Neural cell (in vitro differentiated cells): Measurements from ENCODE around the gene OSBPL9. TPM values are rescaled to one million over a fixed set of nuclear protein-coding genes. Genes with fewer than 3 reads are reported as not detected.

Experiments used
- H2AFZ ChIP-seq: fragments of 200-600, 300-800 bp; sonication (generic), shearing (Covaris generic); 2 replicates; pipeline ENCODE4 v1.6.0; 2014; ENCODE audit warnings: low read depth, mild to moderate bottlenecking, antibody characterized with exemption, low read length, moderate library complexity
- H3F3A ChIP-seq: fragments of 200-600 bp; shearing (Covaris generic); 2 replicates; pipeline ENCODE4 v1.6.1; 2016; ENCODE audit warnings: mild to moderate bottlenecking, moderate library complexity, mixed read lengths, antibody characterized with exemption, low read length; ENCODE audit not compliant: insufficient read depth, poor library complexity, severe bottlenecking
- H3K27ac ChIP-seq: fragments of 200-600, 300-800 bp; sonication (generic), shearing (Covaris generic); 2 replicates; pipeline ENCODE4 v1.5.1; 2014; ENCODE audit warnings: mild to moderate bottlenecking, low read length, moderate library complexity
- H3K27me3 ChIP-seq: fragments of 300-800, 200-600 bp; sonication (generic), shearing (Covaris generic); 2 replicates; pipeline ENCODE4 v1.6.0; 2014; ENCODE audit warnings: mild to moderate bottlenecking, low read depth, low read length, moderate library complexity; ENCODE audit not compliant: insufficient read depth
- H3K36me3 ChIP-seq: fragments of 300-800, 200-600 bp; sonication (generic), shearing (Covaris generic); 2 replicates; pipeline ENCODE4 v1.5.1; 2014; ENCODE audit warnings: mild to moderate bottlenecking, antibody characterized with exemption, low read length, moderate library complexity; ENCODE audit not compliant: insufficient read depth
- H3K4me2 ChIP-seq: fragments of 300-800, 200-600 bp; sonication (generic), shearing (Covaris generic); 2 replicates; pipeline ENCODE4 v1.6.0; 2014; ENCODE audit warnings: mild to moderate bottlenecking, low read length
- H3K4me3 ChIP-seq: fragments of 300-800, 200-600 bp; sonication (generic), shearing (Covaris generic); 2 replicates; pipeline ENCODE4 v1.5.1; 2014; ENCODE audit warnings: mild to moderate bottlenecking, low read length, moderate library complexity
- H3K79me2 ChIP-seq: fragments of 200-600 bp; shearing (Covaris generic); replicated peaks from 2 replicates; pipeline ENCODE4 v1.6.0; 2014; ENCODE audit warnings: mild to moderate bottlenecking, low read length, moderate library complexity; ENCODE audit not compliant: insufficient read depth
- H3K9ac ChIP-seq: fragments of 300-800, 200-600 bp; sonication (generic), shearing (Covaris generic); 2 replicates; pipeline ENCODE4 v1.6.1; 2016; ENCODE audit warnings: mild to moderate bottlenecking, low read length, mixed read lengths
- H3K9me2 ChIP-seq: fragments of 200-600 bp; shearing (Covaris generic); 2 replicates; pipeline ENCODE4 v1.6.1; 2016; ENCODE audit warnings: mild to moderate bottlenecking, low read length, mixed read lengths; ENCODE audit not compliant: insufficient read depth
- H3K9me3 ChIP-seq: fragments of 200-600, 300-800 bp; sonication (generic), shearing (Covaris generic); 2 replicates; pipeline ENCODE4 v1.6.1; 2016; ENCODE audit warnings: mild to moderate bottlenecking, mixed run types, low read length, moderate library complexity, mixed read lengths
- H4K20me1 ChIP-seq: fragments of 200-600 bp; shearing (Covaris generic); 2 replicates; pipeline ENCODE4 v1.6.1; 2016; ENCODE audit warnings: mild to moderate bottlenecking, mixed run types; ENCODE audit not compliant: insufficient read depth
- EP300 ChIP-seq: fragments of 450-650 bp; conservative IDR thresholded peaks from 2 replicates; pipeline ENCODE4 v1.6.1; 2014; ENCODE audit warnings: antibody characterized with exemption, mild to moderate bottlenecking, moderate library complexity; ENCODE audit not compliant: poor library complexity, severe bottlenecking
- EZH2 ChIP-seq: fragments of 200-600, 300-800 bp; shearing (Covaris generic), sonication (generic); IDR thresholded peaks from 2 replicates; pipeline ENCODE4 v1.6.1; 2014; ENCODE audit warnings: antibody characterized with exemption, low read length, borderline replicate concordance, mild to moderate bottlenecking; ENCODE audit not compliant: insufficient read depth, poor library complexity, severe bottlenecking
- MXI1 ChIP-seq: fragments of 450-650 bp; conservative IDR thresholded peaks from 2 replicates; pipeline ENCODE4 v1.6.1; 2014; ENCODE audit warnings: antibody characterized with exemption, mild to moderate bottlenecking; ENCODE audit not compliant: poor library complexity, severe bottlenecking
- POLR2AphosphoS5 ChIP-seq: IDR thresholded peaks from 2 replicates; pipeline ENCODE4 v1.6.1; 2012
- RAD21 ChIP-seq: fragments of 450-650 bp; conservative IDR thresholded peaks from 2 replicates; pipeline ENCODE4 v1.6.1; 2014; ENCODE audit warnings: antibody characterized with exemption, mild to moderate bottlenecking, moderate library complexity
- SMC3 ChIP-seq: fragments of 450-650 bp; conservative IDR thresholded peaks from 2 replicates; pipeline ENCODE4 v1.6.1; 2014; ENCODE audit warnings: antibody characterized with exemption, mild to moderate bottlenecking, moderate library complexity; ENCODE audit not compliant: poor library complexity
- TAF1 ChIP-seq: IDR thresholded peaks from 2 replicates; pipeline ENCODE4 v1.6.1; 2012; ENCODE audit warnings: low read depth
- polyA plus RNA-seq: library from polyadenylated mRNA; depleted of rRNA; stranded (reverse); fragments of >200 nt; gene quantifications from 2 replicates; pipeline ENCODE4 v1.2.3, GENCODE V29; 2014
- TF ChIP-seq, protein P1 (sequence below): fragments of 450-650 bp; IDR thresholded peaks from 2 replicates; pipeline ENCODE4 v1.5.1; 2014; ENCODE audit warnings: antibody characterized with exemption, mild to moderate bottlenecking, moderate library complexity; ENCODE audit not compliant: poor library complexity, severe bottlenecking
- TF ChIP-seq, protein P2 (sequence below): IDR thresholded peaks from 2 replicates; pipeline ENCODE4 v1.6.1; 2012; ENCODE audit warnings: borderline replicate concordance

The OSBPL9 gene
- polyA plus RNA-seq, 1 donor from 2014 or later, result 117 TPM

DNA sequence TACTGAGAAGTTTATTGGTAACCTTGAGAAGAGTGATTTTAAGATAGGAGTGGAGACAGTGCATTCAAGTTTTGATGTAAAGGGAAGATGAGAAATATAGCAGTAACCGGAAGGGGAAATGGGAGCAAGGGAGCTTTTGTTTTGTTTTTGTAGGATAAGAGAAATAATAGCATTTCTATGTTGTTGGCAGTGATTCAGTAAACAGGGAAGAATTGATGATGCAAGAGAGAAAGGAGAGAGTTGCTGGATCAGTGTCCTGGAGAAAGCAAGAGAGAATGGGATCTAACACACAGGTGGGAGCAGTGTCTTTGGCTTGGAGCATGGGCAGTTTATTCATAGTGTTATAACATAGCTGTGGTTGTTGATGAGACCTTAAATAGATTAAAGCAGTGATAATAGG lies 56.4 kb downstream of the OSBPL9 start:
- no peaks in the 10 kb centered on the region for H3K9me2 ChIP-seq
- no peak overlapping the region for H3K27ac ChIP-seq
- peaks cover 6% of the 10 kb centered on the region for H3K79me2 ChIP-seq
- H3K9ac ChIP-seq, result no peak overlapping the region
- H3F3A ChIP-seq, result no peaks in the 10 kb centered on the region
- H3K27me3 ChIP-seq, result no peaks in the 10 kb centered on the region
- H3K9me3 ChIP-seq, result no peaks in the 10 kb centered on the region
- H4K20me1 ChIP-seq, result no peaks in the 10 kb centered on the region
- no peak overlapping the region for H3K4me3 ChIP-seq
- H3K4me2 ChIP-seq, result no peak overlapping the region
- no peaks in the 10 kb centered on the region for H3K36me3 ChIP-seq
- no peak for TF ChIP-seq TAF1
- no peak for TF ChIP-seq RAD21
- TF ChIP-seq POLR2AphosphoS5, result no peak
- no peak for TF ChIP-seq MXI1
- no peak overlapping the region for H2AFZ ChIP-seq

DNA sequence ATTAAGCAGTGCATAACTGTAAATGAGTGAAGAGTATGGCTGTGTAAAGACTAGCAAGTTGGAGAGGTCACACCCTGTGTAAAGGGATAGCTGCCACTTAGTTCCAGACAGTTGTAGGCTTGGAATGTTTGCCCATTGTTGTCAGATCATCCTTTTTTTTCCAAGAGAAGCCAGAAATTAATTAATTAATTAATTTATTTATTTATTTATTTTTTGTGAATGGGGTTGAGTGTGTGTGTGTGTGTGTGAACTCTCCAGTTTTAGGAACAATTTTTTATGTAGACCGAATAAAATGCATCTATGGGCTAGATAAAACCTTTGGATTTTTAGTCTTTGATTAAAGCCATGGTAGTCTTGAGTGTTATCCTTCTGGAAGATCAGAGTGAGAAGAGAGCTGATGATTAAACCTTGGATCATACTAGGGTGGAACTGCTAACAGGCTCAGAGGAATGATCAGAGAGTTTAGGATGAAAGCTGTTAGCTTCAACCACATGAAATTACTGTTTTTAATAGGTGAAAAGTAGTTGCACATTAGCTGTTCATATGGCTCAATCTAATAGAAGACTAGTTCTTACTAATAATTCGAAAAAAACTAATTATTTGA lies 58.4 kb downstream of the OSBPL9 start:
- H3K4me3 ChIP-seq, result no peak overlapping the region
- no peaks in the 10 kb centered on the region for H3K27me3 ChIP-seq
- H3K9me3 ChIP-seq, result no peaks in the 10 kb centered on the region
- no peak overlapping the region for H2AFZ ChIP-seq
- H3K36me3 ChIP-seq, result no peaks in the 10 kb centered on the region
- peaks cover 10% of the 10 kb centered on the region for H3K79me2 ChIP-seq
- no peak overlapping the region for H3K9ac ChIP-seq
- H3K9me2 ChIP-seq, result no peaks in the 10 kb centered on the region
- no peak overlapping the region for H3K4me2 ChIP-seq
- H4K20me1 ChIP-seq, result no peaks in the 10 kb centered on the region
- H3K27ac ChIP-seq, result no peak overlapping the region
- TF ChIP-seq EP300 (no peak), MXI1 (no peak), RAD21 (no peak), EZH2 (no peak), SMC3 (no peak), TAF1 (no peak)
- TF ChIP-seq, protein P1, sequence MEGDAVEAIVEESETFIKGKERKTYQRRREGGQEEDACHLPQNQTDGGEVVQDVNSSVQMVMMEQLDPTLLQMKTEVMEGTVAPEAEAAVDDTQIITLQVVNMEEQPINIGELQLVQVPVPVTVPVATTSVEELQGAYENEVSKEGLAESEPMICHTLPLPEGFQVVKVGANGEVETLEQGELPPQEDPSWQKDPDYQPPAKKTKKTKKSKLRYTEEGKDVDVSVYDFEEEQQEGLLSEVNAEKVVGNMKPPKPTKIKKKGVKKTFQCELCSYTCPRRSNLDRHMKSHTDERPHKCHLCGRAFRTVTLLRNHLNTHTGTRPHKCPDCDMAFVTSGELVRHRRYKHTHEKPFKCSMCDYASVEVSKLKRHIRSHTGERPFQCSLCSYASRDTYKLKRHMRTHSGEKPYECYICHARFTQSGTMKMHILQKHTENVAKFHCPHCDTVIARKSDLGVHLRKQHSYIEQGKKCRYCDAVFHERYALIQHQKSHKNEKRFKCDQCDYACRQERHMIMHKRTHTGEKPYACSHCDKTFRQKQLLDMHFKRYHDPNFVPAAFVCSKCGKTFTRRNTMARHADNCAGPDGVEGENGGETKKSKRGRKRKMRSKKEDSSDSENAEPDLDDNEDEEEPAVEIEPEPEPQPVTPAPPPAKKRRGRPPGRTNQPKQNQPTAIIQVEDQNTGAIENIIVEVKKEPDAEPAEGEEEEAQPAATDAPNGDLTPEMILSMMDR, result no peak
- TF ChIP-seq, protein P2, sequence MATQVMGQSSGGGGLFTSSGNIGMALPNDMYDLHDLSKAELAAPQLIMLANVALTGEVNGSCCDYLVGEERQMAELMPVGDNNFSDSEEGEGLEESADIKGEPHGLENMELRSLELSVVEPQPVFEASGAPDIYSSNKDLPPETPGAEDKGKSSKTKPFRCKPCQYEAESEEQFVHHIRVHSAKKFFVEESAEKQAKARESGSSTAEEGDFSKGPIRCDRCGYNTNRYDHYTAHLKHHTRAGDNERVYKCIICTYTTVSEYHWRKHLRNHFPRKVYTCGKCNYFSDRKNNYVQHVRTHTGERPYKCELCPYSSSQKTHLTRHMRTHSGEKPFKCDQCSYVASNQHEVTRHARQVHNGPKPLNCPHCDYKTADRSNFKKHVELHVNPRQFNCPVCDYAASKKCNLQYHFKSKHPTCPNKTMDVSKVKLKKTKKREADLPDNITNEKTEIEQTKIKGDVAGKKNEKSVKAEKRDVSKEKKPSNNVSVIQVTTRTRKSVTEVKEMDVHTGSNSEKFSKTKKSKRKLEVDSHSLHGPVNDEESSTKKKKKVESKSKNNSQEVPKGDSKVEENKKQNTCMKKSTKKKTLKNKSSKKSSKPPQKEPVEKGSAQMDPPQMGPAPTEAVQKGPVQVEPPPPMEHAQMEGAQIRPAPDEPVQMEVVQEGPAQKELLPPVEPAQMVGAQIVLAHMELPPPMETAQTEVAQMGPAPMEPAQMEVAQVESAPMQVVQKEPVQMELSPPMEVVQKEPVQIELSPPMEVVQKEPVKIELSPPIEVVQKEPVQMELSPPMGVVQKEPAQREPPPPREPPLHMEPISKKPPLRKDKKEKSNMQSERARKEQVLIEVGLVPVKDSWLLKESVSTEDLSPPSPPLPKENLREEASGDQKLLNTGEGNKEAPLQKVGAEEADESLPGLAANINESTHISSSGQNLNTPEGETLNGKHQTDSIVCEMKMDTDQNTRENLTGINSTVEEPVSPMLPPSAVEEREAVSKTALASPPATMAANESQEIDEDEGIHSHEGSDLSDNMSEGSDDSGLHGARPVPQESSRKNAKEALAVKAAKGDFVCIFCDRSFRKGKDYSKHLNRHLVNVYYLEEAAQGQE, result no peak
- no peaks in the 10 kb centered on the region for H3F3A ChIP-seq
